H9 (cell line): ENCODE data around the gene MINDY4. TPM values are rescaled to one million over a fixed set of nuclear protein-coding genes. Genes with fewer than 3 reads are reported as not detected.

Experiments
- DNase-seq: peaks from one replicate; pipeline ENCODE4 v3.0.0-alpha.2; 2017
- H2AFZ ChIP-seq: one replicate; pipeline ENCODE4 v1.6.1; 2013; ENCODE audit warnings: mild to moderate bottlenecking, low read length, control low read depth, moderate library complexity
- H2AK5ac ChIP-seq: 2 replicates; pipeline ENCODE4 v1.6.1; 2013; ENCODE audit warnings: low read length, control low read depth, mixed read lengths; ENCODE audit not compliant: insufficient read length
- H2BK120ac ChIP-seq: one replicate; pipeline ENCODE4 v1.6.1; 2013; ENCODE audit warnings: low read depth, mild to moderate bottlenecking, low read length, control low read depth, inconsistent platforms; ENCODE audit not compliant: poor library complexity, severe bottlenecking
- H2BK12ac ChIP-seq: 2 replicates; pipeline ENCODE4 v1.6.1; 2013; ENCODE audit warnings: low read length, control low read depth, mixed read lengths, low read depth; ENCODE audit not compliant: insufficient read length
- H2BK15ac ChIP-seq: 2 replicates; pipeline ENCODE4 v1.6.1; 2013; ENCODE audit warnings: low read depth, low read length, control low read depth
- H2BK20ac ChIP-seq: one replicate; pipeline ENCODE4 v1.6.1; 2013; ENCODE audit warnings: low read depth, mild to moderate bottlenecking, low read length, control low read depth, inconsistent platforms; ENCODE audit not compliant: poor library complexity, severe bottlenecking
- H2BK5ac ChIP-seq: 2 replicates; pipeline ENCODE4 v1.6.1; 2013; ENCODE audit warnings: low read length, control low read depth, mixed read lengths; ENCODE audit not compliant: insufficient read length
- H3K14ac ChIP-seq: 2 replicates; pipeline ENCODE4 v1.6.1; 2013; ENCODE audit warnings: low read length, control low read depth; ENCODE audit not compliant: insufficient read depth
- H3K18ac ChIP-seq: 2 replicates; pipeline ENCODE4 v1.6.1; 2013; ENCODE audit warnings: low read depth, mild to moderate bottlenecking, mixed read lengths, low read length, control low read depth; ENCODE audit not compliant: insufficient read length
- H3K23ac ChIP-seq: 2 replicates; pipeline ENCODE4 v1.6.1; 2013; ENCODE audit warnings: low read length, control low read depth, mixed read lengths, low read depth; ENCODE audit not compliant: insufficient read length
- H3K23me2 ChIP-seq: 2 replicates; pipeline ENCODE4 v1.6.1; 2013; ENCODE audit warnings: low read depth, mild to moderate bottlenecking, mixed read lengths, low read length, control low read depth; ENCODE audit not compliant: insufficient read length, poor library complexity, severe bottlenecking
- H3K27ac ChIP-seq: 2 replicates; pipeline ENCODE4 v1.5.1; 2013; ENCODE audit warnings: low read length, control low read depth, mixed read lengths, low read depth; ENCODE audit not compliant: insufficient read length
- H3K27me3 ChIP-seq: 2 replicates; pipeline ENCODE4 v1.6.1; 2013; ENCODE audit warnings: low read length, control low read depth, inconsistent platforms; ENCODE audit not compliant: insufficient read depth
- H3K4ac ChIP-seq: 2 replicates; pipeline ENCODE4 v1.6.1; 2013; ENCODE audit warnings: low read depth, mild to moderate bottlenecking, control low read depth, inconsistent platforms, low read length, moderate library complexity
- H3K4me1 ChIP-seq: 2 replicates; pipeline ENCODE4 v1.6.1; 2013; ENCODE audit warnings: low read length, control low read depth, inconsistent platforms; ENCODE audit not compliant: insufficient read depth
- H3K4me2 ChIP-seq: 2 replicates; pipeline ENCODE4 v1.6.1; 2013; ENCODE audit warnings: low read length, control low read depth, mixed read lengths; ENCODE audit not compliant: insufficient read length, insufficient read depth
- H3K56ac ChIP-seq: 2 replicates; pipeline ENCODE4 v1.6.1; 2013; ENCODE audit warnings: low read depth, mild to moderate bottlenecking, mixed read lengths, low read length, control low read depth; ENCODE audit not compliant: insufficient read length
- H3K79me1 ChIP-seq: 2 replicates; pipeline ENCODE4 v1.6.1; 2013; ENCODE audit warnings: low read depth, mild to moderate bottlenecking, moderate library complexity, low read length, control low read depth, inconsistent platforms; ENCODE audit not compliant: insufficient read depth, poor library complexity, severe bottlenecking
- H3K79me2 ChIP-seq: 2 replicates; pipeline ENCODE4 v1.6.1; 2013; ENCODE audit warnings: low read length, control low read depth, inconsistent platforms; ENCODE audit not compliant: insufficient read depth
- H3K9ac ChIP-seq: 2 replicates; pipeline ENCODE4 v1.6.1; 2013; ENCODE audit warnings: low read length, control low read depth, mixed read lengths; ENCODE audit not compliant: insufficient read length; ENCODE audit errors: extremely low read depth
- H3K9me3 ChIP-seq: one replicate; pipeline ENCODE4 v1.6.1; 2013; ENCODE audit warnings: low read depth, low read length, inconsistent platforms; ENCODE audit not compliant: control insufficient read depth
- H3T11ph ChIP-seq: one replicate; pipeline ENCODE4 v1.6.1; 2013; ENCODE audit warnings: mild to moderate bottlenecking, low read length, control low read depth, inconsistent platforms
- H4K20me1 ChIP-seq: one replicate; pipeline ENCODE4 v1.6.1; 2013; ENCODE audit not compliant: control insufficient read depth, insufficient read length, insufficient read depth
- H4K5ac ChIP-seq: 2 replicates; pipeline ENCODE4 v1.6.1; 2013; ENCODE audit warnings: low read depth, mild to moderate bottlenecking, mixed read lengths, low read length, control low read depth; ENCODE audit not compliant: insufficient read length
- H4K8ac ChIP-seq: replicated peaks from 2 replicates; pipeline ENCODE4 v1.6.1; 2013; ENCODE audit warnings: low read length, control low read depth, mixed read lengths, low read depth; ENCODE audit not compliant: insufficient read length
- H4K91ac ChIP-seq: 2 replicates; pipeline ENCODE4 v1.6.1; 2013; ENCODE audit warnings: low read depth, mild to moderate bottlenecking, moderate library complexity, mixed read lengths, low read length, control low read depth; ENCODE audit not compliant: insufficient read length
- H3K27ac Mint-ChIP-seq, 3 experiments: 2 replicates in 2 of 3; 3 replicates in 1 of 3; pipeline ENCODE4 v1.8.0; 2020 to 2021; ENCODE audit warnings: mixed read lengths in 3 of 3, mild to moderate bottlenecking in 1 of 3, moderate library complexity in 1 of 3
- H3K27me3 Mint-ChIP-seq: 2 replicates; pipeline ENCODE4 v1.8.0; 2021; ENCODE audit warnings: low read depth, mild to moderate bottlenecking, moderate library complexity, mixed read lengths
- H3K36me3 Mint-ChIP-seq, 3 experiments: 2 replicates in 2 of 3; 3 replicates in 1 of 3; pipeline ENCODE4 v1.8.0; 2020 to 2021; ENCODE audit warnings: low read depth in 3 of 3, mixed read lengths in 3 of 3; ENCODE audit not compliant: insufficient read depth in 1 of 3
- H3K4me1 Mint-ChIP-seq, 2 experiments: 2 replicates each; pipeline ENCODE4 v1.8.0; 2020; ENCODE audit warnings: mixed read lengths in 2 of 2
- H3K4me3 Mint-ChIP-seq, 2 experiments: 2 replicates in 1 of 2; 3 replicates in 1 of 2; pipeline ENCODE4 v1.8.0; 2020 to 2021; ENCODE audit warnings: mild to moderate bottlenecking in 2 of 2, mixed read lengths in 2 of 2, moderate library complexity in 1 of 2
- H3K9me3 Mint-ChIP-seq, 2 experiments: 2 replicates in 1 of 2; 3 replicates in 1 of 2; pipeline ENCODE4 v1.8.0; 2020; ENCODE audit warnings: mild to moderate bottlenecking in 2 of 2, mixed read lengths in 2 of 2, moderate library complexity in 1 of 2
- CTCF ChIP-seq: fragments of 200-600 bp; sonication (generic); conservative IDR thresholded peaks from 3 replicates; pipeline ENCODE4 v1.8.0; 2021; ENCODE audit warnings: antibody characterized with exemption, mild to moderate bottlenecking
- WGBS: extraction: QIAGEN DNeasy Blood & Tissue Kit; methylation state at CpG from one replicate; pipeline ENCODE4 v1.1.7; 2013; ENCODE audit warnings: missing lambda C conversion rate, low lambda C conversion rate, mixed read lengths; ENCODE audit not compliant: insufficient read length; ENCODE audit errors: extremely low coverage; 5-methylcytosine and 5-hydroxymethylcytosine counted together
- total RNA-seq: library from RNA; stranded (reverse); gene quantifications from 2 replicates; pipeline ENCODE4 v1.2.1, GENCODE V29; 2021

The MINDY4 gene
- total RNA-seq, 1 experiment from 2014 or later = 3.1 TPM

GRCh38 chr7:30754315-30754877, 16.8 kb upstream of the MINDY4 start:
- Histone ChIP-seq H3K4me1 (no peaks in the 10 kb centered on the region), H3K27me3 (no peaks in the 10 kb centered on the region), H2BK12ac (no peak overlapping the region), H4K20me1 (no peaks in the 10 kb centered on the region), H3K4ac (no peak overlapping the region), H3K79me2 (no peaks in the 10 kb centered on the region), H2AFZ (no peak overlapping the region), H2AK5ac (no peak overlapping the region), H3K23me2 (no peaks in the 10 kb centered on the region), H3K79me1 (no peaks in the 10 kb centered on the region), H2BK120ac (no peak overlapping the region), H3K9ac (no peak overlapping the region), H2BK20ac (no peak overlapping the region), H4K91ac (no peak overlapping the region), H3K27ac (no peak overlapping the region), H2BK5ac (no peak overlapping the region), H2BK15ac (no peak overlapping the region), H3T11ph (no peak overlapping the region), H3K14ac (no peak overlapping the region), H4K8ac (no peak overlapping the region), H3K56ac (no peak overlapping the region), H3K9me3 (no peaks in the 10 kb centered on the region), H3K23ac (no peak overlapping the region), H3K4me2 (no peak overlapping the region), H4K5ac (no peak overlapping the region), H3K18ac (no peak overlapping the region)
- Mint-ChIP-seq H3K4me1 (peaks cover 0 to 2% of the 10 kb centered on the region in 2 experiments; a peak in 2 of 4 replicates), H3K9me3 (no peaks in the 10 kb centered on the region), H3K4me3 (no peak overlapping the region), H3K27me3 (peaks cover 1% of the 10 kb centered on the region; the same call in 1 of the 2 replicates), H3K27ac (no peak overlapping the region), H3K36me3 (no peaks in the 10 kb centered on the region; a peak in 3 of 7 replicates)
- no peak for TF ChIP-seq CTCF
- no peak for DNase-seq
- 100% methylated on average over 2 of the region's 6 CpGs for WGBS
